Measurements from ENCODE around the gene MPL.

- TF ChIP-seq POLR2AphosphoS5 (IDR thresholded peaks at IDR 0.05): no peak
- no peak for TF ChIP-seq EP300 (IDR thresholded peaks at IDR 0.05)
- TF ChIP-seq POLR2A (IDR thresholded peaks at IDR 0.05): no peak
- peak in 1 of 6 experiments; percentile 14 for TF ChIP-seq CTCF (IDR thresholded peaks at IDR 0.05)
Measured at GRCh38 chr1:43316738-43317520, 20.7 kb upstream of the MPL start.

Measured in upper lobe of left lung (tissue), 4 donors.